SK-N-SH treated with all-trans-retinoic acid at 6 μM for 48 hours (cell line): ENCODE measurements around the gene OR6C65.
"Not testable (repeated sequence)": the region's sequence is repeated elsewhere in the genome, so short reads cannot be mapped to it uniquely, and the experiment has no call there.

ENCODE experiments used
- ARNTL ChIP-seq: fragments of 450-650 bp; formaldehyde crosslinking; IDR thresholded peaks from 2 replicates; pipeline ENCODE4 v1.5.0; 2020; ENCODE audit warnings: low read depth, mild to moderate bottlenecking, moderate library complexity, borderline replicate concordance
- GLIS3 ChIP-seq: fragments of 250-450 bp; sonication (Bioruptor Pico); IDR thresholded peaks from 2 replicates; pipeline ENCODE4 v1.5.0; 2020; ENCODE audit warnings: mild to moderate bottlenecking, moderate library complexity
- PPARA ChIP-seq: fragments of 250-450 bp; sonication (Bioruptor Pico); IDR thresholded peaks from 2 replicates; pipeline ENCODE4 v1.5.0; 2020; ENCODE audit warnings: mild to moderate bottlenecking, borderline replicate concordance
- RARB ChIP-seq: fragments of 250-450 bp; sonication (Bioruptor Pico); IDR thresholded peaks from 2 replicates; pipeline ENCODE4 v1.8.0; 2021; ENCODE audit warnings: mild to moderate bottlenecking, moderate library complexity
- TOX ChIP-seq: fragments of 250-450 bp; sonication (Bioruptor Pico); IDR thresholded peaks from 2 replicates; pipeline ENCODE4 v1.8.0; 2021; ENCODE audit warnings: mild to moderate bottlenecking, moderate library complexity, borderline replicate concordance
- ZC3H10 ChIP-seq: fragments of 250-450 bp; sonication (Bioruptor Pico); IDR thresholded peaks from 2 replicates; pipeline ENCODE4 v1.5.1; 2021; ENCODE audit warnings: mild to moderate bottlenecking, moderate library complexity
- ZFP3 ChIP-seq: fragments of 250-450 bp; sonication (Bioruptor Pico); IDR thresholded peaks from 2 replicates; pipeline ENCODE4 v1.5.0; 2020; ENCODE audit warnings: mild to moderate bottlenecking, moderate library complexity
- ZFP30 ChIP-seq: fragments of 450-650 bp; formaldehyde crosslinking; IDR thresholded peaks from 2 replicates; pipeline ENCODE4 v1.5.0; 2022; ENCODE audit warnings: mild to moderate bottlenecking, moderate library complexity
- ZNF565 ChIP-seq: fragments of 450-650 bp; formaldehyde crosslinking; conservative IDR thresholded peaks from 2 replicates; pipeline ENCODE4 v1.5.0; 2020; ENCODE audit warnings: low read depth, mild to moderate bottlenecking, moderate library complexity
- ZNF8 ChIP-seq: fragments of 450-650 bp; formaldehyde crosslinking; IDR thresholded peaks from 2 replicates; pipeline ENCODE4 v1.5.0; 2020; ENCODE audit warnings: mild to moderate bottlenecking, moderate library complexity
- TF ChIP-seq, protein P1 (sequence below): fragments of 250-450 bp; sonication (Bioruptor Pico); IDR thresholded peaks from 2 replicates; pipeline ENCODE4 v1.5.1; 2021; ENCODE audit warnings: mild to moderate bottlenecking, moderate library complexity
- TF ChIP-seq, protein P2 (sequence below): fragments of 250-450 bp; sonication (Bioruptor Pico); IDR thresholded peaks from 2 replicates; pipeline ENCODE4 v1.8.0; 2020; ENCODE audit warnings: mild to moderate bottlenecking, moderate library complexity, borderline replicate concordance

GRCh38 chr12:55409133-55409532, 8.8 kb downstream of the OR6C65 start:
- TF ChIP-seq RARB; ZFP30 (CRISPR knock-in tag); ARNTL (CRISPR knock-in tag); ZNF8; GLIS3 (CRISPR knock-in tag); TOX (CRISPR knock-in tag); ZC3H10 (CRISPR knock-in tag); PPARA; ZFP3 (CRISPR knock-in tag); ZNF565 (CRISPR knock-in tag): not testable (repeated sequence)
- TF ChIP-seq, protein P1, sequence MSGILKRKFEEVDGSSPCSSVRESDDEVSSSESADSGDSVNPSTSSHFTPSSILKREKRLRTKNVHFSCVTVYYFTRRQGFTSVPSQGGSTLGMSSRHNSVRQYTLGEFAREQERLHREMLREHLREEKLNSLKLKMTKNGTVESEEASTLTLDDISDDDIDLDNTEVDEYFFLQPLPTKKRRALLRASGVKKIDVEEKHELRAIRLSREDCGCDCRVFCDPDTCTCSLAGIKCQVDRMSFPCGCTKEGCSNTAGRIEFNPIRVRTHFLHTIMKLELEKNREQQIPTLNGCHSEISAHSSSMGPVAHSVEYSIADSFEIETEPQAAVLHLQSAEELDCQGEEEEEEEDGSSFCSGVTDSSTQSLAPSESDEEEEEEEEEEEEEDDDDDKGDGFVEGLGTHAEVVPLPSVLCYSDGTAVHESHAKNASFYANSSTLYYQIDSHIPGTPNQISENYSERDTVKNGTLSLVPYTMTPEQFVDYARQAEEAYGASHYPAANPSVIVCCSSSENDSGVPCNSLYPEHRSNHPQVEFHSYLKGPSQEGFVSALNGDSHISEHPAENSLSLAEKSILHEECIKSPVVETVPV = not testable (repeated sequence)
- TF ChIP-seq, protein P2, sequence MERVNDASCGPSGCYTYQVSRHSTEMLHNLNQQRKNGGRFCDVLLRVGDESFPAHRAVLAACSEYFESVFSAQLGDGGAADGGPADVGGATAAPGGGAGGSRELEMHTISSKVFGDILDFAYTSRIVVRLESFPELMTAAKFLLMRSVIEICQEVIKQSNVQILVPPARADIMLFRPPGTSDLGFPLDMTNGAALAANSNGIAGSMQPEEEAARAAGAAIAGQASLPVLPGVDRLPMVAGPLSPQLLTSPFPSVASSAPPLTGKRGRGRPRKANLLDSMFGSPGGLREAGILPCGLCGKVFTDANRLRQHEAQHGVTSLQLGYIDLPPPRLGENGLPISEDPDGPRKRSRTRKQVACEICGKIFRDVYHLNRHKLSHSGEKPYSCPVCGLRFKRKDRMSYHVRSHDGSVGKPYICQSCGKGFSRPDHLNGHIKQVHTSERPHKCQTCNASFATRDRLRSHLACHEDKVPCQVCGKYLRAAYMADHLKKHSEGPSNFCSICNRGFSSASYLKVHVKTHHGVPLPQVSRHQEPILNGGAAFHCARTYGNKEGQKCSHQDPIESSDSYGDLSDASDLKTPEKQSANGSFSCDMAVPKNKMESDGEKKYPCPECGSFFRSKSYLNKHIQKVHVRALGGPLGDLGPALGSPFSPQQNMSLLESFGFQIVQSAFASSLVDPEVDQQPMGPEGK = not testable (repeated sequence)
